NCI-H345 treated with DMSO at 0.1 percent for 48 hours (cell line): ENCODE results near the gene GFPT1.
A peak's percentile ranks its signal among the peaks of the same experiment; 100 is the strongest.
"Not testable (repeated sequence)": the region's sequence is repeated elsewhere in the genome, so short reads cannot be mapped to it uniquely, and the experiment has no call there.

Source experiments
- DNase-seq: peaks from one replicate; lab custom pipeline; 2025; ENCODE audit not compliant: unreplicated experiment; lab: John Stamatoyannopoulos, UW

The GFPT1 gene

DNA sequence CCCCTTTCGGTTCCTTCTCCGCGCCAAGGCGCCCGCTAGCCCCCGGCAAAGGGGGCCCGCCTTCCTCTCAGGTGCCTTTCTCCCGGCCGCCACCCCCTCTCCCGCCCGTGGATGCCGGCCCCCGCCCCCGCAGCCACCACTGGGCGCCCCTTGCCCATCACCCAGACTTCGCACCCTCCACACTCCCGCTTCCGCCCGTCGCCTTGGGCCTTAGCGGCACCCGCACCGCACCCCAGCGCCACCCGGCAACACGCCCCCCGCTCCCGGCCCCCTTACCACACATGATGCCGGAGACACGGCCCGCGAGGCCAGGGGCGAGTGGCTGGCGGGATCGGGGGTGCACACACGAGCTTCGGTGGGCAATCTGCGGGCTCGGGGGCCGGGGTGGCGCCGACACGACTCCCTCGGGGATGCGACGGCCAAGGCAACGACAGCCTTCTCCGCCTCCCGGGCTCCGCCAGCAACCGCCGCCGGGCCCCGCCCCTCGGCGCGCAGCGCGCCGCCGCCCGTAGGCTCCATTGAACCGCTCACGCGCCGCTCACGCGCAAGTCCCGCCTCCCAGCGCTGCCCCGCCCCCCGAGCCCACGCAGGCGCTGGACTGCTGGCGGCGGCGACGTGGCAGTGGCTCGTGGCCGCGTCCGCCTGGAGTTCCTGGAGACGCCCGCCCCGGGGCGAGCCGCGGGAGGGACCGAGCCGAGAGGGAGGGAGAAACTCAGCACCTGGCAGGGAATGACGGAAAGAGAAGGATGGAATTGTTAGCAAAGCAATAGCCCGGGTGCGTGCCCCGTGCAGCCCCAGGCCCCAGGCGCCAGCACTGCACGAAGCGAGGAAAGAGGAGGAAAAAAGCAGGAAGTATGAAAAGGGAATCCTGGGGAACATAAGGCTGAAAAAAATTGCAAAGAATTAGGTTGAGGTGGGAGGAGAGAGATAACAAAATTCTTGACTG is at the start of gene GFPT1:
GFPT1 (minus strand) TSS at position 439 of the 946 bp plus-strand sequence; CDS start at position 283, 156 bp downstream.
- DNase-seq, result peak; percentile 70

DNA sequence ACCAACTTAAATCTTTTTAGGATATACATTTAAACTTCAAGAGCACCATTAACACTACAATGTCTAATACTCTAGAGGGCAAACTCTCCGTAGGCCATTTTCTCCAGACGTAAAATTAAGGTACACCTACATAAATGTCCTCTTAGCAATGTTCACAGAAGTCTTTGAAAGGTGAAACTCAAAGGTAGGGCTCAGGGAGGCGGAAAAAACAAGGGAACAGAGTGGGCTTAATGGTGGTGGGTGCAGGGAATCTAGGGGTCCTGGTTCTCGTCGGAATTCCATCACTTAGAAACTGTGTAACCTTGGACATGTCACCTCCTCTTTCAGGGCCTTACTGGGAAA is 49.5 kb upstream of the GFPT1 start:
- no peak for DNase-seq

GRCh38 chr2:69434753-69435152 is 47.7 kb upstream of the GFPT1 start:
- no peak for DNase-seq

DNA sequence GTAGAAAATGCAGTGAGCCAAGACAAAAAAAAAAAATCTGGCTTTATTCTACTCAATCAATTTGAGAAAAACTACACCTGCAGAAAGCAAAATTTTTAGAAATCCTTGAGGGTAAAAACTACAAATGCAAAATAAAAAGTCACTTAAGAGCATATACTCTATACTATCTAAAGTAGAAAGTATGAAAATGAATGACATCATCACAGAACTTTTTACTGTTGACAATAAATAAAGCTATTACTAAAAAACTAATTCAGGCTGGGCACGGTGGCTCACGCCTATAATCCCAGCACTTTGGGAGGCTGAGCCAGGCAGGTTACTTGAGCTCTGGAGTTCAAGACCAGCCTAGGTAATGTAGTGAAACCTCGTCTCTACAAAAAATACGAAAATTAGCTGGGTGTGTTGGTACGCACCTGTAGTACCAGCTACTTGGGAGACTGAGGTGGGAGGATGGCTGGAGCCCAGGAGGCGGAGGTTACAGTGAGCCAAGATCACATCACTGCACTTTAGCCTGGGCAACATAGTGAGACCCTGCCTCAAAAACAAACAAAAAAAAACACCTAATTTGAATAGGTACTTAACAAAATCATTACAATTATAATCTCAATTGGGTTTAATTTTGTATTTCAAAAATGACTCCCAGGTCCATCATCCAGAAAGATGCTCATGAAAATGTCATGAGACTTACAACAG is 42.6 kb upstream of the GFPT1 start:
- no peak for DNase-seq

- DNase-seq, result no peak
These were observed 42.0 kb upstream of the GFPT1 start for GRCh38 chr2:69428981-69429380.

DNA sequence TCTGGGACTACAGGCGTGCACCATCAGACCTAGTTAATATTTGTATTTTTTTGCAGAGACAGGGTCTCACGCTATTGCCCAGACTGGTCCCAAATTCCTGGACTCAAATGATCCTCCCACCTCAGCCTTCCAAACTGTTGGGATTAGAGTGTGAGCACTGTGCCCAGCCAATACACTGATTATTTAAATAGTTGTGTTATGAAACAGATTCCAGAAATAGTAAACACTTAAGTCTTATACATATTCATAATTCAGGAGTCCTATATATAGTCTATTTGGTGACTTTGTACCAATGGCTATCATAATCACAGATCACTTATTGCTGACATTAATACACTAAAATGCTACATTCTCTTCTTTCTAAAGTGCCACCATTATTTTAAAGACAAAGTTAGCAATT is 37.4 kb upstream of the GFPT1 start:
- DNase-seq, result no peak

- DNase-seq, result no peak
These were observed 35.2 kb upstream of the GFPT1 start for GRCh38 chr2:69422198-69422597.

- not testable (repeated sequence) for DNase-seq
These were observed 32.1 kb upstream of the GFPT1 start for GRCh38 chr2:69419111-69419510.

DNA sequence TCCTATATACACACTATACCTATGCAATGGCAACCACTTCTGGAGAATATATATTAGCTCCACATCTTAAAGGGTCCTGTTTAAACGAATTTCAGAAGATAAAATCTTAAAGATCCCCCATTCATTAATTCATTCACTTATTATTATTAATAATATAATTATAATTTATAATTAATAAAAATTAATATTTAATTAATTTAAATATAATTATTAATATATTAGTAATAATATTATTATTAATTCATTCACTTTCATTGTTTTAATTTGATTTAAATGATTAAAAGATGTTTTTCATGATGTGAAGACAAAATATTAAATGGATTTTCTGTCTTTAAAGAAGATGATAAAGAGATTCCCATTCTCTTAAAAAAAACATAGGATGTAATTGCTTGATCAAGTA is 29.1 kb upstream of the GFPT1 start:
- no peak for DNase-seq

DNA sequence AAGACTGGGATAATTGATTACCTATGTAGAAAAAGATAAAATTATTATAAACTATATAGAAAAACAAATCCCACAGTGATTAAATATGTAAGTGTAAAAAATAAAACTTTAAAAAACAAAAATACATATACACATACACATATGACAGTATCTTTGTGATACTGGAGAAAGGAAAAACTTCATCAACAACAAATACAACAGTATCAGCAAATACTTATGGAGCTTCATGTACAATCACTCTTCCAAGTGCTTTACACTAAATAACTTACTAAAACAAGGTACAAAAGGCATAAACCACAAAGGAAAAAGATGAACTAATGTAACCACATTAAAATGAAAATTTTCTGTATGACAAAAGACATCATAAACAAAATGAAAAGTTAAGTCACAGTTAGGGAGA is 24.1 kb upstream of the GFPT1 start:
- DNase-seq, result no peak

DNA sequence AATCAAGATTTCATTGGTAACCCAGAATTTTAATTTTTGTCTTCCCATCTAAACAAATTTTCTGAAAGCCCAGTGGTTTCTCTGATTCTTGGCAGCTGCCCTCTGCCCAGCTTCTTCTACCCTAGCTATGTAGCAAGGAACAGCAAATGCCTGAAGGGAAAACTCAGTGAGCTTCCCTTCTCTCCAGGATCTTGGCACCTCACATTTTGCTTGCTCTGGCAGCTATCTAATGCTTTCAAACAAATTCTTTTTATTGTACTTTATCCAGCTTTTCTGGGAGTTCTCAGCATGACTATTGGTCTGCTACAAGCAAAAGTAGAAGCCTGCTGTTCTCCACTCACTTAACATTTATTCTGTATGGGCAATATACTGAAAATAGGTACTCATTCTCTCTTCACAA is 18.3 kb upstream of the GFPT1 start:
- no peak for DNase-seq

- DNase-seq, result no peak
These were observed 13.1 kb upstream of the GFPT1 start for GRCh38 chr2:69400121-69400520.

- DNase-seq, result no peak
These were observed 10.2 kb upstream of the GFPT1 start for GRCh38 chr2:69397234-69397633.

DNA sequence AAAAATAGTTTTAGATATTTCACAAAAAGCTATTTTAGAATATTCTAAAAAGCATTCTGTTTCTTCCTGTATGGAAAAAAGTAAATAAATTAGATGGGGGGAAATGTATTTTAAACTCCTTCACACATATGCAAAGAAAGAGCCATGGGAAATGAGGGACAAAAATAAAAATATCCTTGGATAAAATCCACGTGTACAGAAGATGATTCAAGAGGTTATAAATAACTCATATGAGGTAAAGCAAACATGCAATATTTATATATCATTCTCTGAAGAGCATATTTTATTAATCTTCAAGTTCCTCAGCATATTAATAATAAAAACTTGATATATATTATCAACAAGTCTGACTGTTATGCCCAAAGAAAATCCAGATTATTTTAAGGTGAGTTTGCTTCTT is 8.8 kb upstream of the GFPT1 start:
- DNase-seq, result no peak

DNA sequence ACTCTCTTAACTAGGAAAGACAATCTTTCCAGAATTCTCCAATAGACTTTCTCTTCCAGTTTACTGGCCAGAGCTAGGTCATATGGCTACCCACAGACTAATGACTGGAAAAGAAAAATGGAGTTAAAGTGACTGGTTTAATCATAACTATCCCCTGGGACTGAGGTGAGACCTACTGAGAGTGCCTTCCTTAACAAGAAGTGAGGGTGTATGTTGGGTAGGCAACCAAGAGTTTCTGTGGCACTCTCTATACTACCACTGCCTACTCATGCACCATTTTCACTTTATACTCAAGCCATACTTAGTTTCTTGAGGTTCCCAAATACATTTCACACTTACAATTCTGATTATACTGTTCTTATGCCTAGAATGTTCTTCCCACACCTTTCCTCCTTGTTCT is 6.9 kb upstream of the GFPT1 start:
- no peak for DNase-seq

DNA sequence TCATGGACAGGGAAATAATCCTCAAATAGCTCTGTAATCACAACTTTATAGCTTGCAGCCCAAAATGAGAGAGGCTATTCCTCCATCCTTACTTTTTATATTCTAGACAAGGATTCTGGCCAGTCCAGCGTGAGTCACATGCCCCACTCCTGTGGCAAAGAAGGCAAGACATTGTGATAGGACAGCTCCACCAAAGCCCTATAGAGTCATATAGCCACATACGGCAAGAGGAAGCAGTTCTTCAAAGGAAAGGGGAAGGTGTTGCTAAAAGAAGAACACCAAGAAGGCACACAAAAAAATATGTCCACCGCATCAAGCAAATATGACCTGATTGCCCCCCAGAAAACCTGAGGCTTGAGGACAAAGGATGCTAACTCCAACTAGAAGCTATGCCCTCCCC is 3.4 kb upstream of the GFPT1 start:
- DNase-seq, result no peak

GRCh38 chr2:69390001-69390400 is 3.0 kb upstream of the GFPT1 start:
- DNase-seq, result no peak

DNA sequence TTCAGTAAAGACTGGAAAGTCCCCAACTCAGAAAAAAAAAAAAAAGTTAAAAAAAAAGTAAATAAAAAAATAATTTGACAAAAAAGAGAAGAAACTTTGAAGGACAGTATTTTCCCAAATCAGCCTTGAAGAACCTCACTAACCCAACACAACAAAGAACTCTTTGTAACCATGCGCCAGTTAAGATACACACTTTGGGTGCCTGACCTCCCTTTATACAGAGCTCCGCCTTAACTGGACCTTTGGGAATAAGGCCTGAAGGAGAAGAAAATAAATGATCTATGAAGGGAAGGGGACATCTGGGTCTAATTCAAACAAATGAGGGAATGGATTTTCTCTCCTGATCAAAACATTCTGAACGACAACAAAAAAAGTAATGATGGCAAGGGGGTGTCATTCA is 2.2 kb upstream of the GFPT1 start:
- no peak for DNase-seq

DNA sequence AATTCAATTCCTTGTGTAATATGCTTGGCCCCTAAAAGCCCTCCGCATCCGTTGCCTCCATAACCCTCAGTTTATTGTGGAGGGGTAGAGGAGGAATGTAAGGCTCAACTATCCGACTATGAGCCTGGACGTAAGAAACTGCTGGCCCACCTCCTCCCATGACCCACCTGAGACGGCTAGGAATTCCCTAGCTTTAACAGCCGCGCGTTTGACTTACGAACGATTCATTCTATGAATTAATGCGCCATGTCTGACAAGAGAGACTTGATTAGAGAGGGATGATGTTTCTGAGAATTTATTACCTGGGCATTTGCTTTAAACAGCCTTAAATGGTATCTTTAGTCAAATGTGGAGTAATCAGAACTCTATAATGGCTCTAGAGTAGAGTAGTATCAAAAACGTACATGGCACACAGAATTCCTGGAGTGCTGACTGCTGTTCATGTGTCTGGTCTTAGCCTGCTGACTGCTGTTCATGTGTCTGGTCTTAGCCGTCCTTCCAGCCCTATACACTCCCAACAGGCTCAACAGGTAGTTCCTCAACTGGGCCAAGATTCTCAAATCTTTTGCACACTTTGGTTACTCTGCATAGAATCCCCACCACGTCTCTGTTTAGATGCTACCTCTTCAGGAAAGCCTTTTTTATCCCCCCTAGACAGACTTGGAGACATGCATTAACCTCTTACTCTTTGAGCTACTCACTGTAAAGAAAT is 899 bp upstream of the GFPT1 start:
- DNase-seq, result no peak

- DNase-seq, result no peak
These were observed 667 bp downstream of the GFPT1 start for GRCh38 chr2:69386360-69386759.

DNA sequence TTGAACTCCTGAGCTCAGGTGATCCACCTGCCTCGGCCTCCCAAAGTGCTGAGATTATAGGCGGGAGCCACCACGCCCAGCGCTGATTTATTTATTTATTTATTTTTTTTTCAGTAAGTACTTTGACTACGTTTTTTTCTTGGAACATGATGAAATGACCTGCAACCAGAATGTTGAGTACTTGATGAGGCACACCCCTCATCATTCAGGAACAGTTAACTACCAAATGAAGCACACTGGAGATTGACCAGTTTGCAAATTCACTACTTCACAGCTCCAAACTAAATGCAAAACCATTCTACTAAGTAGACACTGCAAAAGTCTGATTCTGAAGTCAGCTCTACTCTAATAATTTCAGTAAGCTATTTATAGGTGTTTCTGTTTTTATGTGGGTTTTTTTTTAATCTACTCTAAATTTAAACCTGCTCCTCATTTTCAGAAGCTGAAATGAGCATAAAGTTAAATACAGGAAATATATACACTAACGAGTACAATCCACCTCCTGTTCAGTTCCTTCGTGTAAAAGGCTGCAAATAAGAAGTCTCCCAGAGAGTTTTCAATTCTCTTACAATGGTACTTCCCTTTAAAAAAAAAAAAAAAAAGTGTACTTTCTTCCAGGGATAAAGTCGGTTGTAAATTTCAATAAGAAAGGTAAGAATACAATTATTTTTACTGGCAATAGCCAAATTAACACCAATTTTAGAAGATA is 1.4 kb downstream of the GFPT1 start:
- DNase-seq, result no peak
